ENCODE measurements around the gene HDAC4.

DNA sequence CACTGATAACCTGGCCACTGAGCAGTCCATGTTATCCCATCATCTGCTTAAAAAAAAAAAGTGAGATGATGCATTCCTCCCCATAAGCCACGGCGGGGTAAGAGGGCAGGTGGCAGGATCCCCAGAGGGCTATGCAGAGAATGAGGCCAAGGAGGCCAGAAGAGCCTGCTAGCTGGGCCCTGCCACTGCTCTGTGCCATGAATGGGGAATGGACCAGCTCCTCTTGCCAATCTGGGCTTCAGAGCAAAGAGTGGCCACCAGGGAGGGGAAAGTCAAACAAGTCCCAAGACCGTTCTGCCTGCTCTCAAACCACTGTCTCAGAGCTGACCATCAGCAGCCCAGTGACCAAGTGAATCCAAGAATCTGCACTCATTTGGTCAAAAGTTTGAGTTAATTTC lies 350.6 kb downstream of the HDAC4 start:
- TF ChIP-seq, protein P1, sequence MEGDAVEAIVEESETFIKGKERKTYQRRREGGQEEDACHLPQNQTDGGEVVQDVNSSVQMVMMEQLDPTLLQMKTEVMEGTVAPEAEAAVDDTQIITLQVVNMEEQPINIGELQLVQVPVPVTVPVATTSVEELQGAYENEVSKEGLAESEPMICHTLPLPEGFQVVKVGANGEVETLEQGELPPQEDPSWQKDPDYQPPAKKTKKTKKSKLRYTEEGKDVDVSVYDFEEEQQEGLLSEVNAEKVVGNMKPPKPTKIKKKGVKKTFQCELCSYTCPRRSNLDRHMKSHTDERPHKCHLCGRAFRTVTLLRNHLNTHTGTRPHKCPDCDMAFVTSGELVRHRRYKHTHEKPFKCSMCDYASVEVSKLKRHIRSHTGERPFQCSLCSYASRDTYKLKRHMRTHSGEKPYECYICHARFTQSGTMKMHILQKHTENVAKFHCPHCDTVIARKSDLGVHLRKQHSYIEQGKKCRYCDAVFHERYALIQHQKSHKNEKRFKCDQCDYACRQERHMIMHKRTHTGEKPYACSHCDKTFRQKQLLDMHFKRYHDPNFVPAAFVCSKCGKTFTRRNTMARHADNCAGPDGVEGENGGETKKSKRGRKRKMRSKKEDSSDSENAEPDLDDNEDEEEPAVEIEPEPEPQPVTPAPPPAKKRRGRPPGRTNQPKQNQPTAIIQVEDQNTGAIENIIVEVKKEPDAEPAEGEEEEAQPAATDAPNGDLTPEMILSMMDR (IDR thresholded peaks at IDR 0.05; ENCODE audit: poor library complexity): no peak
- TF ChIP-seq EZH2 (IDR thresholded peaks at IDR 0.05; ENCODE audit: borderline replicate concordance) (no peak), EZH2phosphoT487 (IDR thresholded peaks at IDR 0.05; ENCODE audit: low read depth, severe bottlenecking, unreplicated experiment) (no peak)
